HG02588 (cell line): Measurements from ENCODE around the gene SOWAHC.
A peak's percentile ranks its signal among the peaks of the same experiment; 100 is the strongest.
"Not testable (repeated sequence)": the region's sequence is repeated elsewhere in the genome, so short reads cannot be mapped to it uniquely, and the experiment has no call there.

Source experiments
- ATAC-seq: cut with Tn5 transposase; IDR thresholded peaks from one replicate; pipeline ENCODE4 v1.9.1; 2021; ENCODE audit warnings: mild to moderate bottlenecking, moderate library complexity; ENCODE audit not compliant: unreplicated experiment

The SOWAHC gene

DNA sequence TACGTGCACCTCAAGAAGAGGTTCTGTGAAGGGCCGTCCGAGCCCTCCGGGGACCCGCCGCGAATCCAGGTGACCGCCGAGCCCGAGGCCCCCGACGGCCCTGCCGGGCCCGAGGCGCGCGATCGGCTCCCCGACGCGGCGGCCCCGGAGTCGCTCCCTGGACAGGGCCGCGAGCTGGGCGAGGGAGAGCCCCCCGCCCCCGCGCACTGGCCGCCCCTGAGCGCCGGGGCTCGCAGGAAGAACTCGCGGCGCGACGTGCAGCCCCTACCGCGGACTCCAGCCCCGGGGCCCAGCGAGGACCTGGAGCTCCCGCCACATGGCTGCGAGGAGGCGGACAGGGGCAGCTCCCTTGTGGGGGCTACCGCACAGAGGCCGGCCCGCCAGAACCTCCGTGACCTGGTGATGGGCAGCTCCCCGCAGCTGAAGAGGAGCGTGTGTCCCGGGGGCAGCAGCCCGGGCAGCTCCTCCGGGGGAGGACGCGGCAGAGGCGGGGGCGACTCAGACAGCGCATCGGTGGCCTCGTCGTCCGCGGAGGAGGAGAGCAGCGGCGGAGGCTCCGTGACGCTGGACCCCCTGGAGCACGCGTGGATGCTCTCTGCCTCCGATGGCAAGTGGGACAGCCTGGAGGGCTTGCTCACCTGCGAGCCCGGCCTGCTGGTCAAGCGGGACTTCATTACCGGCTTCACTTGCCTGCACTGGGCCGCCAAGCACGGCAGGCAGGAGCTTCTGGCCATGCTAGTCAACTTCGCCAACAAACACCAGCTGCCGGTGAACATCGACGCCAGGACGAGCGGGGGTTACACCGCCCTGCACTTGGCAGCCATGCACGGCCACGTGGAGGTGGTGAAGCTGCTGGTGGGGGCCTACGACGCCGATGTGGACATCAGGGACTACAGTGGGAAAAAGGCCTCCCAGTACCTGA is 812 bp downstream of the SOWAHC start:
- no peak for ATAC-seq

DNA sequence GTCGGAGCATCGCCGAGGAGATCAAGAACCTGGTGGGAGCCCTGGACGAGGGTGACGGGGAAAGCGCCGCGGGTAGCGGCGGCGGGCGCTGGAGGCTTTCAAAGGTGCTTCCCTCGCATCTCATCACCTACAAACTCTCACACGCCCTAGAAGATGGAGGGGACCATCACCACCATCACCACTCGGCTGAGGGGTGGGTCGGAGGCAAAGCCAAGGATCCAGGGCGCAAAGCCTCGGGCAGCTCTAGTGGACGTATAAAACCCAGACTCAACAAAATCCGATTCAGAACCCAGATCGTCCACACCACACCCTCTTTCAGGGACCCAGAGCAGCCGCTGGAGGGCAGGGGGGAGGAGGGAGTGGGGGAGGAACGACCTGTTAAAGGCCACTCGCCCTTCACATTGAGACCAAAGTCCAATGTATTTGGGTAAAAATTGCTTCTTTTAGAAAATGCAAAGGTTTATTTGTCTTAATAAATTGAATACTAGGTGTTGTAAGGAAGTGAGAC is 1.5 kb downstream of the SOWAHC start:
- no peak for ATAC-seq

DNA sequence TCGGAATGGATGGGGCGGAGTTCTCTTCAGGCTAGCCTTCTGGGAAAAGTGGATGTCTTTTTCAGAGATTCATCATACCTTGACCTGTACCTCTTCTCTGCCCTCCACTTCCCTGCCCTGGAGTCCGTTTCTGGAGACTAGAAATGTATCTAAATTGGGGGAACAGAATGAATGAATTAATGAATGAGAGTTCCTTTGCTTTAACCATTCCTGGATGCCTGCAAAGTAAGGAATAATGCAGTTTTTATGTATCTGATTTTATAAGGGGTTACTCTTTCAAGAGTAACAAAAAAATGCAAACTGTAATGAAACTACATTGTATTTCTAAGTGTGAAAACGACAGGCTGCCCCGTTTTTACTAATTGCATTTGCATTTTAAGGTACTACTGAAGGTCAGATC is 2.0 kb downstream of the SOWAHC start:
- no peak for ATAC-seq

DNA sequence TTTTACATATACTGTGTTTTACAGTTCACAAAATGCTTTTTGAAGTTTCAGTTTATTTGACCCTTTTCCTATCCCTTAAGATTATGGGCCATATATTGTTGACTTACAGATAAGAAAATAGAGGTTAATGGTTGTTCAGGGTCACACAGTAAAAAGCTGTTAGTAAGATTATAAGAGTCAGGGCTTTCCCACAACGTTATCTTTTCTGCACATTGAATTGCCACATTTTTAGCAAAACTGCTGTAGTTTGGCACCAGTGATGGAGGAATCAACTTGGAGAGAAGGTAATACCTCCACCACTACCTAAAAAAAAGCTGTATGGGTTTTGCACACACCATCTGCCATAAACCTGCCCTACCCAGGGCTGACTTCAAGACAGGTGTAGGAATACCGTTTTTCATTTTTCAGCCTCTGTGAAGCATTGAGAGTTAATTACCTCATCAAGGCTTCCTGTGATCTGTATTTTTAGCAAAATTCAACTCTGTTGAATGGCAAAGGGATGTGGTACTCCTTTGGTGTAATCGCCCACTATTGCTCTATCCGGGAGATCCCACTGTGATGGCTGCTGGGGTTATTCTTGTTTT is 5.0 kb downstream of the SOWAHC start:
- no peak for ATAC-seq

DNA sequence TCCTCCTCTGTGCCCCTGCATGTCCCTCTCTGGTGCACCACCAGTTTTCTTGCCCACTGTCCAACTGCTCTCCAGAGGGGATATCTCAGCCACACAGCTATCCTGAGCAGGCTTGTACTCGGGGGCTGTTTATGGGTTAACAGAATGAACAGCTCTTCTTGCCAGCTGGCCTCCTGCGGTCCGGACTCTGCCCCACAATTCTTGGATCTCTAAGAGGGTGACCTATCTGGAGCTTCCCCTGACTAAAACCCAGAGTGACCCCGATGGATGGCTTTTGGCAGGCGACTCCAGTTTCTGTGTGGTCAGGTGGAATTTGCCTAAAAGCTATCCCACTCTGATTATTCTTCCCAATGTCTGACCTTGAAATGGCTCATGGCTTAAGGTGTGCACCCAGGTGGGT is 9.1 kb downstream of the SOWAHC start:
- ATAC-seq: no peak

DNA sequence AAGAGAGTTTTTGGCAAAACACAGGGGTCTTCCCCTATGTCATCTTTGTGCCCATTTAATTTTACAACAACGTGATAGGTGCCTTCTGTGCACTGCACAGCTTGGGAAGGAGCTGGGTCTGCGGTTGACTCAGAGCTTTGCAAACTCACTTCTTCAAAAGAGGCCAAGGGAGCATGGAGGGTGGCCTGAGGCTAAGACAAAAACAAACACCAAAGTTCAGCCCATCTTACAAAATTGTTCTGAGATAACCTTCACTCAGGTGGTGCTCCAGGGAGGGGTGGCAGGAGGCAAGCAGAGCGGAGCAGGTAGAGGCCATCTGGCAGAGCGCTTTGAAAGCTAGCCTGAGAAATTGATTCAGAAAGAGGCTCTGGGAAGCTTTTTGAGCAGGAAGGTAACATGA is 9.8 kb downstream of the SOWAHC start:
- ATAC-seq: no peak

DNA sequence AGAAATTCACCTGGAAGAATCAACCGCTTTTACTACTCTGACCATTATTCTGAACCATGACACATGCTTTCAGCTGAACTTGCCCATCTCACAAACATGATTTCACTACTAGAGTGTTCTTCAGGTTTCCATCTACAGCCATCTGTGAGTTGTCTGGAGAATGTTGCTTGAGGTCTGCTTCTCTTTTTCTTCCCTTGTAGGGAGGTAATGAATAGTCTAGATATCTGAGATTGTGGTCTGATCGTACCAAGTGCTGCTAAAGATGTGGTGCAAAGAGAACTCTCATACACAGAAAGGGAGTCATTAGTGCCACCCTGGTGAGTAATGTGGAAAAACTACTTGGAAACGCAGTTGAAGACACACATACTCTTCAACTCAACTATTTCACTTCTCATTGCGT is 10.2 kb downstream of the SOWAHC start:
- ATAC-seq: no peak

DNA sequence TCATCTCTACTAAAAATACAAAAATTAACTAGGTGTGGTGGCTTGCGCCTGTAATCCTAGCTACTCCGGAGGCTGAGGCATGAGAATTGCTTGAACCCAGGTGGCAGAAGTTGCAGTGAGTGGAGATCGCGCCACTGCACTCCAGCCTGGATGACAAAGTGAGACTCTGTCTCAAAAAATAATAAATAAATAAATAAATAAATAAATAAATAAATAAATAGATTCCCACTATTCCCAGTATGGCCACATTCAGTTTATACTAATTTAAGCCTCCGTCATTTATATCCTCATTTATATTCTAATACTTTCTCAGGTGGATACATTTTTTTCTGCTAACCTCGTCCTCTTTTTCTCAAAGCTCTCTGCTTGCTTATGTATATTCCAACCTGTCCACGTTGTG is 14.2 kb downstream of the SOWAHC start:
- ATAC-seq: not testable (repeated sequence)

DNA sequence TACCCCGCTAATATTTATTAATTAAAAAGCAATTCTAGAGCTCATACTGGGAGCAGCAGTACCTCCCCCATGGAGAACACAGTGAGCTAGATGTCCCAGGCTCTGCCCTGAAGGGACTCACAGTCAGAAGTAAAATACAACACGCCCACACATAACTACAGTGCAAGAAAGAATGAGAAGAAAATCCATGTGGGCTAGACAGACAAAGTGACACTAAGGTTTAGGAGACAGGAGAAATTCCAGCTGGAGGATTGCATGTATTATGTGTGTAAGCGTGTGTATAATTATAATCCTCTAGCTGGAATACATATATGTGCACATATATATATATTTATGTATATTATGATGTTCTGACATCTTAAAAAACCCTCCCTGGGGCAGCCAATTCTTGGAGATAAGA is 15.7 kb downstream of the SOWAHC start:
- ATAC-seq: no peak

DNA sequence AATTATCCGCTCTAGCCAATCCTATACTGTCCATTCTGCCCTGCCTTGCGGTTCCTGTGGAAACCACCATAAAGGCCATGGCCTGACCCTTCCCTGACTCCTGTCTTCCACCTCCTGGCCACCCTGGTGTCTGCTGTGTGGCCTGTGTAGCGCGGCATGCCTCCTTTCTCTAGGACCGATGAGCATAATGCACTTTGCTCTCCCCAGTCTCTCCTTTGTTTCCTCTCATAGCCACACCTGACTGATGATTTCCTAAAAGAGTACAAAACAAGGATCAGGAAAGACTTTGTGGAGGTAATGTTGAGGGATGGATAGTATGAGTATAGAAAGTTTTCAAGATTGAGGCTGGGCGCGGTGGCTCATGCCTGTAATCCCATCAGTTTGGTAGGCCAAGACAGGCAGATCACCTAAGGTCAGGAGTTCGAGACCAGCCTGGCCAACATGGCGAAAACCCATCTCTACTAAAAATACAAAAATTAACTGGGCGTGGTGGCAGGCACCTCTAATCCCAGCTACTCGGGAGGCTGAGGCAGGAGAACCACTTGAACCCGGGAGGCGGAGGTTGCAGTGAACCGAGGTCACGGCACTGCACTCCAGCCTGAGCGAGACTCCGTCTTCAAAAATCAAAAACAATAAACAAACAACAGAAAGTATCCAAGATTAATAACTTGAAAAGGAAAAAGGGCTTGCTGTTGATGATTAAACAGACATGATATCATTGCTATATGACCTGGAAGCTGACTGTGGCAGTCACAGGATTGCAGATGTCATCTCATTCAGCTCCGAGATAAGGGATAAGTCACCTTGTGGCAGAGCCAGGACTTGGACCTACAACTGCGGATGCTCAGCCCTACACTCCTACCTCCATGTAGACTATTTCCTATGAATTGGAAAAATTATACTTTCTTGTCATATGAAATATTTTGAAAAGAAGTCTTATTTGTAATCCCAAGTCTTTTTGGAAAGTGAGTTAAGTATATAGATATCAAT is 16.6 kb downstream of the SOWAHC start:
- no peak for ATAC-seq

DNA sequence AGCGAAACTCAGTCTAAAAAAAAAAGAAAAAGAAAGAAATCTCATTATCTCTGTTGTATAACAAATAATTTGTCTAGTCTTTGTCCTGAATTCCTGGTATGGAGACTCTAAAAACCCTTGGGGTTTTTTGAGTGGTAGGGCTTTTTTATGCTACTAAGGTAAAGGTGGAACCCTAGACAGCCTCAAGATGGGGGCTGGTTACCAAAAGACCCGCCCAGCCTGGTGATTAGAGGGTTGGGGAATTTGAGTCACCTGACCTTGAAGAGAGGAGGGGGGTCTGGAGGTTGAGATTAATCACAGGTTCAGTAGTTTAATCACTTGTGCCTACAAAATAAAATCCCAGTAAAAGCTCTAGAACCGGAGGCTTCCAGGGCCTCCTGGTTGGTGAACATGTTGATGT is 17.6 kb downstream of the SOWAHC start:
- no peak for ATAC-seq

DNA sequence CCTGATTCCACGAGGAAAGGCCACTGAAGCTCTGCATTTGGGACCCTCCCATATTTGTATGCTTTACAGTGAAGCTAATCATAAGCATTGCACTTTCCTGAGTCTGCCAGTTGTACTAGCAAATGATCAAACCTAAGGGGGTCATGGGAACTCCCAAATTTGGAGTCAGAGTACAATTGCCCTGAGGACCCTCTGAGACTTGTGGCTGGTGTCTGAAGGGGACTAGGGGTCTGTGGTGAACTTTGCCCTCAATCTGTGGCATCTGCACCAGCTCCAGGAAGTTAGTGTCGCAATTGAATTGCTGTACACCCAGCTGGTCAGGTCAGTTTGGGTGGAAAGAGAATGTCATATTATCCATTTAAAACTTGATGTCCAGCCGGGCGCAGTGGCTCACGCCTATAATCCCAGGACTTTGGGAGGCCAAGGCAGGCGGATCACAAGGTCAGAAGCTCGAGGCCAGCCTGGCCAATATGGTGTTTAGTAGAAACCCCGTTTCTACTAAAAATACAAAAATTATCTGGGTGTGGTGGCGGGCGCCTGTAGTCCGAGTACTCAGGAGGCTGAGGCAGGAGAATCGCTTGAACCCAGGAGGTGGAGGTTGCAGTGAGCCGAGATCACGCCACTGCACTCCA is 18.1 kb downstream of the SOWAHC start:
- no peak for ATAC-seq

DNA sequence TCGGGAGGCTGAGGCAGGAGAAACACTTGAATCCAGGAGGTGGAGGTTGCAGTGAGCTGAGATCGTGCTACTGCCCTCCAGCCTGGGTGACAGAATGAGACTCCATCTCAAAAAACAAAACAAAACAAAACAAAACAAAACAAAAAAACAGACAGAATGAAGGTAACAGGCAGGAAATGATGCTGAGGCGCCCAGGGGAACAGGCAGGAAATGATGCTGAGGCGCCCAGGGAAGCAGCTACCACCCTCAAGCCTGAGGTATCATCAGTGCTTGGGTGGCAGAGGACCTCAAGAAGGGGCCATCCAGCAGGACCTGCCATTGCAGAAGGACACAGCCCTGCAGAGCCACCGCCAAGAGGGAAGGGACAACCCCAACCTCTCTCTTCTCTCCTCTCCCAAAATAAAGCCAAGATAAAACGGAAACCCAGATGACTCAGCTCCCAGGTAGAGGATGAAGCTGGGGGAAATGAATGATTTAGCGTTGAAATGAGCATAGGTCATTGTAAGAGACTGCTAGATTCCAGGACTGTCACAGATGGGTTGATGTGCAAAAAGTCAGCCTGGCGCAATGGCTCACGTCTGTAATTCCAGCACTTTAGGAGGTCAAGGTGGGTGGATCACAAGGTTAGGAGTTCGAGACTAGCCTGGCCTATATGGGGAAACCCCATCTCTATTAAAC is 19.3 kb downstream of the SOWAHC start:
- no peak for ATAC-seq

DNA sequence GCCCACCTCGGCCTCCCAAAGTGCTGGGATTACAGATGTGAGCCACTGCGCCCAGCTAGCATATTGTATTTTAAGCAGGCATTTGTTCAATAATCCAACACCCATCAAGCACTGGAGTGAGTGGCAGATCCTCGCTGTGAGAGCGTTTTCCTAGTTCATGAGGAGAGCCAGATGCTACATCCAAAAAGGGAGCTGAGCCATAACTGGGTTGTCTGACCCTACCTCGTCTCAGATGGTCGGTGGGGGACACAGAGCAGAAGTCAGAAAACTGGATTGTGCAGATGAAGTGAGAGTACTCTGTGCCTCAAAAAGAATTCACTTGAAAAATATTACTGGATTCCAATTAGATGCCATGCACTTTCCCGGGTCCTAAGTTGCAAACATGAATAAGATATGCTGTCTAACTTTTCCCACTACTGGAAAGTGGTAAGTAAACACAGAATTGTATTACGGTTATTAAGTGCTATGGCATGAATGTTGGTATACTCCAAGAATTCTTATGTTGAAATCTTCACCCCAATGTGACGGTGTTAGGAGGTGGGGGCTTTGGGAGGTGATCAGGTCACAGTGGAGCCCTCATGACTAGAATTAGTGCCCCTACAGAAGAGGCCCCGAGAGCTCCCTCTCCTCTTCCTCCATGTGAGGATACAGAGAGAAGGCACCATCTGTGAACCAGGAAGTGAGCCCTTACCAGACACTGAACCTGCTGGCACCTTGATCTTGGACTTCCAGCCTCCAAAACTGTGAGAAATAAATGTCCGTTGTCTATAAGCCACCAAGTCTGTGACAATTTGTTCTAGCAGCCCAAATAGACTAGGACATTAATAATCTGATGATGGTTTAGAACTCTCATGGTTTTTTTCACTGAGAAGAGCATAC is 21.5 kb downstream of the SOWAHC start:
- ATAC-seq: no peak

DNA sequence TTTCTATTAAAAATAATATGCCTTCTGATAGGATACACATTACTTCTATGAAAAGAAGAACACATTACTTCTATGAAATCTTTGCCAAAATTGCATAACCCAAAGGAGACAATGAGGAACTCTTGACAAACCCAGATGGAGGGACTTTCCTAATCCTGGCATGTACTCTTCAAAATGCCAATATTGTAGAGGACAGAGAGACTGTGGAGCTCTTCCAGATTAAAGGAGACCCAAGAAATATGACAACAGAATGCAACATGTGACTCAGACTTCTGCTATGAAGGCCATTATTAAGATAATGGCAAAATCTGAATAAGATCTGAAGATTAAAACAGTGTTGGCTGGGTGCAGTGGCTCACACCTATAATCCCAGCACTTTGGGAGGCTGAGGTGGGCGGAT is 22.2 kb downstream of the SOWAHC start:
- ATAC-seq: no peak

DNA sequence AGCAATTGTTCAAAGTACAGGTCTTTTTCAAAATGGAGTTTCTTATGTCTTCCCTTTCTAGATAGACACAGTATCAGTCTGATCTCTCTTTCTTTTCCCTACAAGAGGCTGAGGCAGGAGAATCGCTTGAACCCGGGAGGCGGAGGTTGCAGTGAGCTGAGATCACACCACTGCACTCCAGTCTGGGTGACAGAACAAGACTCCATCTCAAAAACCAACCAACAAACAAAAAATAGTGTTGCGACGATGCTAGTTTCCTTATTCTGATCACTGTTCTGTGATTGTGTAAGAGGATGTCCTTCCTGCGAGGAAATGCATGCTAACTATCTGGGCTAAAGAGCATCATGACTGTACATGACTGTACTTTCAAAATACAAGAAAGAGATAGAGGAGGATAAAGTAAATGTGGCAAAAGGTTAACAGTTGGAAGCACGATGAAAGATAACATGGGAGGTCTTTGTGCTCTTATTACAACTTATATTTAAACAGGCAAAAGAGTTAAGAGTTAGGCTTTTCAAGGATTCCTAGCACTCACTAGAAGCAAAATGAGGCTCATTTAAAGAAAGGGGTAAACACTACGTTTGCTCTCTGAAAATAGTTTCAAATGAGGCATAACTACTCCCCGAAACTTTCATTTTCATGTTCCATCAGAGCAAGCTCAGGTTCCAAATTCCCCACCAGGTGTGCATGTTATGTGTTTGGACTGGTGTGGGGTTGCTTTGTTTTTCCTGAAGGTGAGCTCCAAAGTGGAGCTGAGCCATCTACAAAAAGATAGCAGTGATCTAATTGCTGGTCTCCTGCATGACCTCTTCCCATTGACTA is 23.8 kb downstream of the SOWAHC start:
- ATAC-seq: peak; percentile 92

DNA sequence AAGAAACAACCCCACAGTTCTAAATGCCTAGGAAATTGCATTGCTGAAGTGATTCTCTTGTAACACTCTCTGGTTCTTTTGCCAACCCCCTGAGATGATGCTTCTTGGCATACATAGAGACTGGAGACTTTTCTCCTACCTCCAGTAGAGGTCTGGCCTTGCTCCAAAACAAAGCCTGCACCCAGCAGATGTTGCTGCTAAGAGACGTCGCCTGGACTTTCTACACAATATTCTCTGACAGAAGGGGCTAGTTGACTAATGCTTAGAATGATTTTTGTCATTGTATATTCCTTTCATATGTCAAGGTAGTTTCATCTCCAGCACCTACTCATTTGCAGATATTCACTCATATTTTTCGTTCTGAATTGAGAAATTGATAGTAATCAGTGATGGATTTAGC is 24.6 kb downstream of the SOWAHC start:
- peak; percentile 44 for ATAC-seq

DNA sequence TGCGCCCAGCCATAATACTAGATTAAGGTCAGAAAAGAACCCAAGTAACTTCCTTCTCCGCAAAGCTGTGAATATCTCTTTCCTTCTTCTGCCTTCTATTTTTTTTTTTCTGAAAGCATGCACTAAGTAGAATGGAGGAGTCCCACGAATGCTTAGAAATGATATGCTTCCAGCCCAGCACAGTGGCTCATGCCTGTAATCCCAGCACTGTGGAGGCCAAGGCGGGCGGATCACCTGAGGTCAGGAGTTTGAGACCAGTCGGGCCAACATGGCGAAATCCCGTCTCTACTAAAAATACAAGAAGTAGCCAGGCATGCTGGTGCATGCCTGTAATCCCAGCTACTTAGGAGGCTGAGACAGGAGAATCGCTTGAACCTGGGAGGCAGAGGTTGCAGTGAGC is 25.8 kb downstream of the SOWAHC start:
- not testable (repeated sequence) for ATAC-seq
